Smooth muscle cell of the pulmonary artery (primary cell): ENCODE results near the gene BTBD10. TPM values are rescaled to one million over a fixed set of nuclear protein-coding genes. Genes with fewer than 3 reads are reported as not detected.

ENCODE experiments used
- total RNA-seq: library from RNA; depleted of rRNA; stranded (reverse); fragments of >200 nt; gene quantifications from 2 replicates; pipeline ENCODE4 v1.2.3, GENCODE V29; 2014

The BTBD10 gene
- 55.0 and 64.8 TPM in 2 replicates for total RNA-seq

GRCh38 chr11:13462901-13463778, at the start of gene BTBD10:
Gene BTBD10, minus strand, starts transcription at chr11:13463222. Its CDS starts 18,098 bp downstream, at chr11:13445124.

GRCh38 chr11:13495929-13496328, 32.9 kb upstream of the BTBD10 start, which contains the start of gene PTH:
Gene PTH, minus strand, starts transcription at chr11:13495997. Its CDS starts 3,142 bp downstream, at chr11:13492855.

Other genes with a start within 250 kb of the BTBD10 start
- 9.7 and 10.3 TPM in 2 replicates for gene BMAL1, start 185.4 kb downstream of the BTBD10 start, total RNA-seq
- not detected in 2 replicates for gene PTH, start 32.8 kb upstream of the BTBD10 start, total RNA-seq
- gene FAR1, start 205.4 kb upstream of the BTBD10 start, total RNA-seq, result 53.4 and 62.8 TPM in 2 replicates